ENCODE measurements around the gene WNT6.

The WNT6 gene

GRCh38 chr2:218878926-218879761 lies 19.5 kb downstream of the WNT6 start:
- no peak for DNase-seq

- DNase-seq: no peak
Measured at GRCh38 chr2:218879776-218880101, 20.1 kb downstream of the WNT6 start.

GRCh38 chr2:218880102-218880858 lies 20.7 kb downstream of the WNT6 start, which contains the start of gene WNT10A:
Gene WNT10A, plus strand, starts transcription at chr2:218880852. Its CDS starts 144 bp downstream, at chr2:218880996.
- no peak for DNase-seq

DNA sequence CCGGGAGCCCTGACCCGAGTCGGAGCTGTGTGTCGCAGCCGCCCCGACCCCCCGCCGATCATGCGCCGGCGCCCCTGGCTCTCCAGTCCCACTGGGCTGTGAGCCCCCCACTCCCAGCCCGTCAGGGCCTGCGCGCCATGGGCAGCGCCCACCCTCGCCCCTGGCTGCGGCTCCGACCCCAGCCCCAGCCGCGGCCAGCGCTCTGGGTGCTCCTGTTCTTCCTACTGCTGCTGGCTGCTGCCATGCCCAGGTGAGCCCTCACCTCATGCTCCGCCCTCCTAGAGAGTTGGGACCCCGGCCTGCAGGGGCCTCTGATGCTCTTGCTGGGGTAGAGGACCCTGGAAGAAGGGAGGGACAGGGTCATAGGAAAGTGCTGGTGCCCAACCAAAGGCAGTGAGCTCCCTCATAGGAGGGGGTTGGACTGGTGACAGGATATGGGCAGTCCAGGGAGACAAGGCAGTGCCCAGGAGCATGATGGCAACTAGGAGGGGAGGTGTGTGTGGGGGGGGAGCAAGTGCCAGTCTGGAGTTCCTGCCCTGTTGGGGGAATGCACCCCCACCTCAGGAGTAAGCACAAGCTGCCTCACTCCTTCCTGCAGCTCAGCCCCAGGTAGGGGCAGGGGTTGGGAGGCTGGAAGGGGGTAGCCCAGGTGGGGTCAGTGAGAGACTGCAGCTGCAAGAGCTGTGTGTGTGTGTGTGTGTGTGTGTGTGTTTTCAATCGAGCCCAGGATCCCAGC lies 21.4 kb downstream of the WNT6 start:
- no peak for DNase-seq

- no peak for DNase-seq
Measured at GRCh38 chr2:218881744-218882460, 22.3 kb downstream of the WNT6 start.

GRCh38 chr2:218882461-218882816 lies 22.8 kb downstream of the WNT6 start:
- DNase-seq: no peak

GRCh38 chr2:218882866-218883366 lies 23.3 kb downstream of the WNT6 start:
- no peak for DNase-seq

GRCh38 chr2:218883491-218884490 lies 24.2 kb downstream of the WNT6 start:
- no peak for DNase-seq

DNA sequence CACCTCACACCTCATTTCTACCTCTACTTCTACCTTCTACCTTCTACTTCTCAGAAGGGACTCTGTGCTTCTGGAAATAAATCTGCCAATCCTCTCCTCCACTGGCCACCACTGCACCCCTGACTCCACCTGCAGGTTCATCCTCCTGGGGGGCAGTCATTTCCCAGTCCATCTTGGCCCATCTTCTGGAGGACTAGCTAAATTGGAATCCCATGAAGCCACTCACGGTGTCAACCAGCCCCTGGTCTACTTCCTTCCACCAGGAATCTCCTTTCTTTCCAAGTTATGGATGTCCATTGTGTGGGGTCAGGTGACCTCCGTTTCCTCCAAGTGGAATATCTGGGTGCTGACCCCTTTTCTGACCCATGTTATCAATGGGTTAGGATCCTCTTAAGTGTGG lies 24.9 kb downstream of the WNT6 start:
- no peak for DNase-seq

- peak; percentile 60 for DNase-seq
Measured at GRCh38 chr2:218885981-218886947, 26.7 kb downstream of the WNT6 start.

DNA sequence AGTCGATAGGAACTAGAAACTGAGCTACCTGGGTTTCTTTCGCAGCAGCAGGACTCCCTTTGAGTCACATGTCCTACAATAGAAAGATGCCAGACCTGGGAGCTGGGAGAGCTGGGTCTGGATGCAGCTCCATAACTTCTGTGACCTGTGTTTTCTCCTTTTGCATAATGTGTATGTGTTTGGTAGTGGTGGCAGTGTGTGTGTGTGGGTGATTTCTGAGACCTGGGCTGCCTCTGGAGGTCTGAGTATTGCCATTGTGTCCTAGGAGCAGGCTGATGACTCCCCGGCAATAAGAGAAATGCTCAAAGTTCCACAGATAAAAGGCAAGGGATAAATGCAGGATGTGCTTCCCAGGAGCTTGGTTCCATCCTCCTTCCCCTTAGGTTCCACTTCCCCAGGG lies 27.5 kb downstream of the WNT6 start:
- no peak for DNase-seq

GRCh38 chr2:218888341-218888740 lies 28.7 kb downstream of the WNT6 start:
- no peak for DNase-seq

DNA sequence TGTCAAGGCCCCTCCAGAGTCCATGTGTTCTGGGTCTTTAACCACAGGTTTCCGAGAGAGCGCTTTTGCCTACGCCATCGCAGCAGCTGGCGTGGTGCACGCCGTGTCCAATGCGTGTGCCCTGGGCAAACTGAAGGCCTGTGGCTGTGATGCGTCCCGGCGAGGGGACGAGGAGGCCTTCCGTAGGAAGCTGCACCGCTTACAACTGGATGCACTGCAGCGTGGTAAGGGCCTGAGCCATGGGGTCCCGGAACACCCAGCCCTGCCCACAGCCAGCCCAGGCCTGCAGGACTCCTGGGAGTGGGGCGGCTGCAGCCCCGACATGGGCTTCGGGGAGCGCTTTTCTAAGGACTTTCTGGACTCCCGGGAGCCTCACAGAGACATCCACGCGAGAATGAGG lies 30.3 kb downstream of the WNT6 start:
- DNase-seq: no peak

GRCh38 chr2:218890369-218890768 lies 30.8 kb downstream of the WNT6 start:
- no peak for DNase-seq

GRCh38 chr2:218891275-218892135 lies 31.9 kb downstream of the WNT6 start:
- no peak for DNase-seq

DNA sequence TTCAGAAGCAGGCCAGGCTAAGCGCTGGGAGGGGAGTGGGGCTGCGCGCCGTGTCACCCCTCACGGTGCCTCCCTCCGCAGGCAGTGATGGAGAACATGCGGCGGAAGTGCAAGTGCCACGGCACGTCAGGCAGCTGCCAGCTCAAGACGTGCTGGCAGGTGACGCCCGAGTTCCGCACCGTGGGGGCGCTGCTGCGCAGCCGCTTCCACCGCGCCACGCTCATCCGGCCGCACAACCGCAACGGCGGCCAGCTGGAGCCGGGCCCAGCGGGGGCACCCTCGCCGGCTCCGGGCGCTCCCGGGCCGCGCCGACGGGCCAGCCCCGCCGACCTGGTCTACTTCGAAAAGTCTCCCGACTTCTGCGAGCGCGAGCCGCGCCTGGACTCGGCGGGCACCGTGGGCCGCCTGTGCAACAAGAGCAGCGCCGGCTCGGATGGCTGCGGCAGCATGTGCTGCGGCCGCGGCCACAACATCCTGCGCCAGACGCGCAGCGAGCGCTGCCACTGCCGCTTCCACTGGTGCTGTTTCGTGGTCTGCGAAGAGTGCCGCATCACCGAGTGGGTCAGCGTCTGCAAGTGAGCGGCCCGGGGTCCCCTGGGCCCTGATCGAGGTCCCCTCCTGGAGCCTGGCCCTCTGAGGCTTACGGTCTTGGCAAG lies 33.2 kb downstream of the WNT6 start:
- DNase-seq: peak; percentile 74

DNA sequence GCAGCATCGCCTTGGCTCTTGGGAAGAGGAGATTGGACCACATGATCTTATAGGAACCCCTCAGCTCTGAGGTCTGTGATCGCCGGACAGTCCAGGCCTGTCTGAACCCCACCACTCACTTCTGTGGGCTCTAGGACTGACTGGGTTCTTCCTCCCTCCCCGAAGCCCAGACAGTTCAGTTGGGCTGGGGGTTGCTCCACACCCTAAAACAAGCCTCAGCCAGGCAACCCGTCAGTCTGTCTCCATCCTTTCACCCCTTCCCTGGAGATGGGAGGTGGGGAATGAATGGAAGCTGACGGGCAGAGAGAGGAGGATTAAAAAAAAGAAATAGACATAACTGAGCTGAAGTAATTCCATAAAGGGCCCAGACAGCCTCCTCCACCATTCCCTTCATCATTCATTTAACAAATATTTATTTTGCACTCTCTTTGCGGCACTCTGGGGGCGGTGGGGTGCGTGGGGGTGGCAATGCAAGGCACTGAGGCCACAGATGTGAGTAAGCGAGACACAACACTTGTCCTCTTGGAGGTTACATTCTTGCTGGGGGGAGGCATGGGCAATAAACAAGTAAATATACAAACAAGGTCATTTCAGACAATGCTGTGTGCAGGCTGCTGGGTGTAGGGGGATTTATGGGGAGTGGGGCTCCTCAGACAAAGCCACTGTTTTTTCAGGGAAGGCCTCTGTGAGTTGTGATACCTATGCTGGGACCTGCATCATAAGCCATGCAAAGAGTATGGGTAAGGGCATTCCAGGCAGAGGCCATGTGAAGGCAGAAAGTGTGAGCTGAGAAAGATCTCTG lies 33.9 kb downstream of the WNT6 start:
- DNase-seq: no peak

Measured in femur (tissue), 1 donor.